Epithelial cell of esophagus (primary cell): ENCODE results near the gene RPL28.
A peak's percentile ranks its signal among the peaks of the same experiment; 100 is the strongest.
"Not testable (repeated sequence)": the region's sequence is repeated elsewhere in the genome, so short reads cannot be mapped to it uniquely, and the experiment has no call there.

Experiments
- DNase-seq: peaks from one replicate; pipeline ENCODE4 v3.0.0; 2010; ENCODE audit warnings: low read depth
- H3K4me3 ChIP-seq: 2 replicates; pipeline ENCODE4 v1.5.1; 2011; ENCODE audit warnings: mild to moderate bottlenecking, low read length, control low read depth
- CTCF ChIP-seq: IDR thresholded peaks from 2 replicates; pipeline ENCODE4 v1.5.1; 2011; ENCODE audit warnings: low read depth, mild to moderate bottlenecking, low read length, control low read depth, inconsistent platforms; ENCODE audit not compliant: insufficient read depth; ENCODE audit errors: missing control alignments

RPL28 gene

GRCh38 chr19:55391702-55392615, 6.2 kb downstream of the RPL28 start:
- DNase-seq = peak; percentile 79
- TF ChIP-seq CTCF = no peak
- no peak overlapping the region for H3K4me3 ChIP-seq

GRCh38 chr19:55392820-55393761, 7.4 kb downstream of the RPL28 start:
- DNase-seq = no peak
- H3K4me3 ChIP-seq = no peak overlapping the region
- TF ChIP-seq CTCF = no peak

DNA sequence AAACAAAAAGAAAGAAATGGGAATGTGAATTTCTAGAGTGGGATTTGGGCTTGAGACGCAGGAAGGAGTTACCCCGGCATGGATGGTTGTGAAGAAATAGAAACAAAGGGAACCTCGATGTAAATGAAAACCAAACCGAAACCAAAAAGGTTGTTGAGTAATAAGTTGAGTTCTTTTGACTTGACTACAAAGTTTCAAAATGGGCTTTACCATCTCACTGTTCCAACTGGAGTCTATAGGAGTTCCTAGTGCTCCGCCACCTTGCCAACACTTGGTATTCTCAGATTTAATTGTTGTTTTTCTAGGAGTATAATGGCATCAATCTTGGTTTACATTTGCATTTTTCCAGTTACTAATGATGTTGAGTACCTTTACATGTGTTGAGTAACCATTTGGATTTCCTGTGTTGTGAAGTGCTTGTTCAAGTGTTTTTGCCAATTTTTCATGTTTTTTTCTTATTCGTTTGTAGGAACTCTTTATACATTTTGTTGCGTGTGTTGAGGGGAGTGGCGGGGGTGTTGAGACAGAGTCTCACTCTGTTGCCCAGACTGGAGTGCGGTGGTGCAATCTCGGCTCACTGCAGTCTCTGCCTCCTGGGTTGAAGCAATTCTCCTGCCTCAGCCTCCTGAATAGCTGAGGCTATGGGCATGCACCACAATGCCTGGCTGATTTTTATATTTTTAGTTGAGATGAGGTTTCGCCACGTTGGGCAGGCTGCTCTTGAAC, 12.6 kb downstream of the RPL28 start:
- no peak for TF ChIP-seq CTCF
- DNase-seq = no peak
- no peak overlapping the region for H3K4me3 ChIP-seq

GRCh38 chr19:55400281-55401087, 14.8 kb downstream of the RPL28 start:
- no peak overlapping the region for H3K4me3 ChIP-seq
- no peak for TF ChIP-seq CTCF
- DNase-seq = peak; percentile 70

GRCh38 chr19:55401390-55401789, 15.7 kb downstream of the RPL28 start:
- not testable (repeated sequence) for H3K4me3 ChIP-seq, DNase-seq

- no peak overlapping the region for H3K4me3 ChIP-seq
- DNase-seq = no peak
- TF ChIP-seq CTCF = no peak
Measured at GRCh38 chr19:55402509-55402908, 16.8 kb downstream of the RPL28 start.
